ENCODE data around the gene TTC28.
"Not testable (repeated sequence)": the region's sequence is repeated elsewhere in the genome, so short reads cannot be mapped to it uniquely, and the experiment has no call there.

Gene TTC28

DNA sequence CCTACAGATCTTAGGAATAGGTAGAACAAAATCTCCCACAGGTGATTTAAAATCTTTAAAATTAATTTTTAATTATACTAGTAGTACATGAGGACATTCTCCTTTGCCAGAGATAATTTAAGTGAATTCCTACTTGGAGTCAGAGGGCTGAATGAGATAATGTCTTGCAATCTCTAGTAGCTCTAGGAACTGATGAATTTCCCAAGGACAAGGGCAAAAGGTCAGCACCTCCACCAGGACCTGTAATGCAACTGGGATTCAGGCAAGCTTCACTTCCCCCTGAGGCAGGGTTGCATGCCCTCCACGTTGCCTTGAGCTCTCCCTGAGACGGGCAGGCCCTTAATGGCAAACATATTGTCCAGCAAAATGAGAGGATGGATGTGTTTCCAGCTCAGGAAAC is 430.2 kb downstream of the TTC28 start:
- DNase-seq, result no peak

DNA sequence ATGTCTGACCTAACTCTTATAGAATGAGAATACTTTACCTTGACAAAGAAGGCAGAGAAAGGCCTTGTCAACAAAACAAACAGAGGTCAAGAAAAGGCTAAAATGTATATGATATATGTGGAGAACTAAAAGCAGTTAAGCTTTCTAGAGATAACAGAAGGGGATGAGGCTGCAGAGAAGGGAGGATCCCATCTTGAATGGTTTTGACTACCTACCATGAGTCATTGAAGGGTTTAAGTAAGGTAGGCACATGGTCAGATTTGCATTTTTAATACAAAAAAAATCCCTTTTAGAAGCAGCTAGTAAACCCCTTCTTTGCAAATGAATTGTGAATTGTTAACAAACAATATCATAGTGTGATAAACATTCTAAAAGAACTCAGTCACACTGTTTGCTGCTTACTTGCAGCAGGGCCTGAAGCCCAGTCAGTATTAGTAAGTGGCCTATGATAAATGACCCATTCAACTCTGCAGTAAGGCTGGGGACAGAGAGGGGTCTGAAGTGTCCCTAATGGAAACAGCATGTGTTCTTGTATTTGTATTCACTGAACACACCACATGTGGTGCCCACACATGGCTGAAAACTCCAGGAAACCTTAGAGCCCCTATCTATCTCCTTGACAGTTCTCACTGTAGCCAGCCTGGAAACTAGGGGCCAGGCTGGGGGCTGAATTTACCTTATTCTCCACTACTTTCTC is 431.8 kb downstream of the TTC28 start:
- DNase-seq, result no peak

- no peak for DNase-seq
These were observed 432.5 kb downstream of the TTC28 start for GRCh38 chr22:28247136-28247535.

DNA sequence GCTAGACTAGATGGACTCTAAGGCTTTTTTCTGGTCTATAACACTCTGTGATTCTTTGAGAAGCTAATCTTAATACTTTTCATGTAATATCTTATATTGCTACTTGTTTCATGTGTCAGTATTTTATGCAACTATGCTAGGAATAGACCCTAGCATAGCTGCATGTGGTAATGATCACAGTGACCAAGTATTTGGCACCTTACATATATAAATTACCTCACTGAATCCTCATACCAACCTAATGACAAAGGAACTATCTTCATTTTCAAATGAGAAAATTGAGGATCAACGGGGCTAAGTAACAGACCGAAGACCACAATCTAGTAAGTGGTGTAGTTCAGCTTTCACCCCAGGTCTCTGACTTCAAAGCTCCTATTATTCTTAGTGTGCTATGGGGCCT is 433.2 kb downstream of the TTC28 start:
- DNase-seq, result no peak

DNA sequence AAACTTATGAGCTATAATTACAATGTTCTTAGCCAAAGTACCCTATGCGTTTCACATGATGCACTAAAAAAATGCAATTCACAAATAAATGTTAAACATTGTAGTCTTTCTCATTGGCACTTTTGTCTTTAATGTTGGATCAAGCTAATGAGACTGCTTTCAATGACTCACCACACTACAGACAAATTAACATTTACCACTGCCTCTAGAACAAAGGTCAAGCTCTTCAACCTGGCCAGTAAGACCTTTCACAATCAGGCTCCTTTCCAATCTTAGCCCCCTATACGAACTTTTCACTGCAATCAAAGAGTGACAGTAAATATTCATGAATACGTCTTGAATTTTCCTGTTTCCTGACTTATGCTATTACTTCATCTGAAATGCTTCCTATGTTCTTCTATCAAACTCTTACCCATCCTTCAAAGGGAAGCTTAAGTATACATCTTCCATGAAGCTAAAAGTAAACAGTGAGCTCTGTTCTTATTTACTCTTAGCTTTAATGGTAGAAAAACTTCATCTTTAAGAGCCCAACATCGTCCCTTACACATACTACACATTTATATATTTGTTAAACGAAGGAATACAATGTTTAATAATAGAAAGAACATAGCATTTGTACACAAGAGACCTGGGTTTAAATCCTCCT is 433.9 kb downstream of the TTC28 start:
- DNase-seq, result no peak

GRCh38 chr22:28244757-28245156 is 434.9 kb downstream of the TTC28 start:
- DNase-seq, result no peak

GRCh38 chr22:28243539-28243938 is 436.1 kb downstream of the TTC28 start:
- no peak for DNase-seq

- no peak for DNase-seq
These were observed 437.9 kb downstream of the TTC28 start for GRCh38 chr22:28241656-28242290.

DNA sequence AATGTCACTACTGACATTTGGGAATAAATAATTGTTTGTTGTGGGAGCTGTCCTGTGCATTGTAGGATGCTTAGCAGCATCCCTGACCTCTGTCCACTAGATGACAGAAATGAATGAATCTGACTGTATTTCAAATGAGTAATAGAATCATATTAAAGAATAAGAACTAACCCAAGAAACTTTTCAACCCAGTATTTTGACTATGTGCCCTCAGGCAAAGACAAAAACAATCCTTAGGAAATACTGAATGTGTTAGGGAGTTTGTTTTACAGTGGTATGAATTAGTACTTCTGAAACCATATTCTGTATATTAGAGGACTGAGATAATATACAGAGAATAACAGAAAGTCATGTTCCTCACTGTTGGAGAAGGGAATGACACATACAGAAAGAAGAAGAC is 439.7 kb downstream of the TTC28 start:
- no peak for DNase-seq

GRCh38 chr22:28237783-28238182 is 441.9 kb downstream of the TTC28 start:
- no peak for DNase-seq

GRCh38 chr22:28237112-28237511 is 442.5 kb downstream of the TTC28 start:
- DNase-seq, result no peak

- DNase-seq, result no peak
These were observed 447.4 kb downstream of the TTC28 start for GRCh38 chr22:28232204-28232603.

- no peak for DNase-seq
These were observed 448.2 kb downstream of the TTC28 start for GRCh38 chr22:28231441-28231840.

- DNase-seq, result no peak
These were observed 449.0 kb downstream of the TTC28 start for GRCh38 chr22:28230671-28231070.

- DNase-seq, result no peak
These were observed 449.8 kb downstream of the TTC28 start for GRCh38 chr22:28229566-28230485.

DNA sequence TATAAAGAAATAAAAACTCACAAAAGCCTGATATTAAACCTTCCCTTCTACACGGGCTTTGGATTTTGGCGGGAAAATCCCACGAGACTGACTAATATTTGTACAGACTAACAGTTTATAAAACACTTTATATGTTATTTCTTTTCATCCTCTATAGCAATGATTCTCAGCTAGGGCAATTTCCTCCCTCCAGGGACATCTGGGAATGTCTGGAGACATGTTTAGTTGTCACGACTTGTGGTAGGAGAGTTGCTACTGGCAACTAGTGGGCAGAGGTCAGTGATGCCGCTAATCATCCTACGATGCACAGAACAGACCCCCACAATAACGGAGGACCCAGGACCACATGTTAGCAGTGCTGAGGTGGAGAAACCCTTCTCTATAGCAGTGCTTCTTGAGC is 455.8 kb downstream of the TTC28 start:
- no peak for DNase-seq

DNA sequence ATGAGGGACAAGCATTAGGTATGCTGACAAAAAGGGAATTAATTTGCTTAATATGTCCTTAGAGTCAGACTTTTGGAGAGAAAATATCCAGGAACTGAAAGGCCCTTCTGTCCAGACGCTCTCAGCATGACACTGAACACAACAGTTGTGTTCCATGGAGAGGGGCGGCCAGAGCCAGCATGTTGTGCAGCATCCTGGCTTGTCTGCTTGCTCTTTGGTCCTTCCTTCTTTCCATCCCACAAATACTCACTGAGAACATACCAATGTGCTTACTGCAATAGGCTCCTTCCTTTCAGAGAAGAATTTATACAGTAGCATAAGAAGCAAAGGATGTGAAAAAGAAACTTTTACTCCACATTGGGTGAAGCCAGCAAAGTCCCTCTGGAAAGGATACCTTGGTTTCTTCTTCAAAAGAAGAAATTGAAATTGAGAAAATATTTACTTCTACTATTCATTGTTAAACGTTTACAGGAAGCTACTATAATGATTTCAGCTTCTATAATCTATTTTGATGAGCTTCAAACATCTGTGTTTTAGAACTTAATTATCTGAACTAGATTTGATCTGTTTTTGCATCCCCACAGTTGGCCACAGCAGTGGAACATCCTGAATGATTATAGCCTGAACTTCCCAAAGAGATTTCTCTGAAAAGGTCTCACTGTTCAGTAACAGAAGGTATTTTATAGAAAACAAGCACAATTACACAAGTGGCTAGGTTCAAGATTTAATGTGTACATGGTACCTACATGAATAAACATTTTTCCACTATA is 456.5 kb downstream of the TTC28 start:
- DNase-seq, result no peak

GRCh38 chr22:28222571-28222970 is 457.1 kb downstream of the TTC28 start:
- DNase-seq, result no peak

GRCh38 chr22:28222052-28222451 is 457.6 kb downstream of the TTC28 start:
- no peak for DNase-seq

DNA sequence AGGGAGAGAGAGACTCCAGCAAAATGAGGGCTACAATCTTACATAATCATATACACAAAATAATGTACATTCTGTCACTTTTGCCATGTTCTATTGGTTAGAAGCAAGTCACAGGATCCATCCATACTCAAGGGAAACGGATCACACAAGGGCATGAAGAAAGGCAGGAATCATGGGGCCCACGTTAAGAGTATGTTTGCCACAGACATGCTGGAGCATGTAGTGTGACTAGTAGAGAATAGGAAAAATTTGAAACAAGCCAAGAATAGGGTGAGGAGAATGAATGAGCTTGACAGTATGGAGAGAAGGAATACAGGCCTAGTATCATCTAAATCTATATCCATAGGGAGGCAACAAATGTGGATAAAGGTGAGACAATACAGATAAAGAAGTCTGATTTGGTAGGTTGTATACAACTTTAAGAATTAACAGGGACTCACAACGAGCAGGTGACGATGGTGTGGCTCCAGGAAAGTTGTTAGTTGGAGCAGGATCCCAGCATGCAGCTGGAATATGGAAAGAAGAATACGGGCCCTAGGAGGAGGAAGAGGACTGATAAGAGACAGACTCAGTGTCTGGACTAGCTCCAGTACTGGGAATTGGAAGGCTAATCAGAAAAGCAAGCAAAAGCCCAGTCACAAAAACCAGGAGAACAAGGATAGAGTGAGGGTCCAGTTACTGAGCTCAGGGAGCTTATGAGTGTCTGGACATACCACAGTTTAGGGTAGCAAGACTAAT is 458.8 kb downstream of the TTC28 start:
- DNase-seq, result no peak

DNA sequence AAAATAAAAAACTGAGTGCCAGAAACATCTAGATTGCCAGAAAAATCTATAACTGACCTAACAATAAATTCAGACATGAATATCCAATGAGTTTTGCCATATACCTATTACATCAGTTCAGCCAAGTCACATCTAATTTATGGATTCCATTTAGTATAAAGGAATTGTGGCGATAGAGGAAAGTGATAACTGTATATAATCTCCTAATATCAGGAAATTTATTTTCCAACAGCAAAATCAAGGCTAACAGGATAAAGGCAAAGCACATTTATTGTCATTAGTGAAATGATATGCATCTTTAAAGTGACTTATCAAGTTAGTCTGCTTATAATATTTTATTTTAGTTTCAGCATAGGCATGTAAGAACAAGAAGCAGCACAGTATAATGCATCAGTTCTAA is 462.4 kb downstream of the TTC28 start:
- DNase-seq, result no peak

DNA sequence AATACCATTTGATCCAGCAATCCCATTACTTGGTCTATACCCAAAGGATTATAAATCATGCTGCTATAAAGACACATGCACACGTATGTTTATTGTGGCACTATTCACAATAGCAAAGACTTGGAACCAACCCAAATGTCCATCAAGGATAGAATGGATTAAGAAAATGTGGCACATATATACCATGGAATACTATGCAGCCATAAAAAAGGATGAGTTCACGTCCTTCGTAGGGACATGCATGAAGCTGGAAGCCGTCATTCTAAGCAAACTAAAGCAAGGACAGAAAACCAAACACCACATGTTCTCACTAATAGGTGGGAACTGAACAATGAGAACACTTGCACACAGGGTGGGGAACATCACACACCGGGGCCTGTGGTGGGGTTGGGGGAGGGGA is 464.9 kb downstream of the TTC28 start:
- not testable (repeated sequence) for DNase-seq
